HG03520 (cell line): ENCODE measurements around the gene LAP3.
A peak's percentile ranks its signal among the peaks of the same experiment; 100 is the strongest.

Experiments used
- ATAC-seq: cut with Tn5 transposase; IDR thresholded peaks from one replicate; pipeline ENCODE4 v1.9.1; 2021; ENCODE audit warnings: mild to moderate bottlenecking, moderate library complexity; ENCODE audit not compliant: unreplicated experiment

The LAP3 gene

DNA sequence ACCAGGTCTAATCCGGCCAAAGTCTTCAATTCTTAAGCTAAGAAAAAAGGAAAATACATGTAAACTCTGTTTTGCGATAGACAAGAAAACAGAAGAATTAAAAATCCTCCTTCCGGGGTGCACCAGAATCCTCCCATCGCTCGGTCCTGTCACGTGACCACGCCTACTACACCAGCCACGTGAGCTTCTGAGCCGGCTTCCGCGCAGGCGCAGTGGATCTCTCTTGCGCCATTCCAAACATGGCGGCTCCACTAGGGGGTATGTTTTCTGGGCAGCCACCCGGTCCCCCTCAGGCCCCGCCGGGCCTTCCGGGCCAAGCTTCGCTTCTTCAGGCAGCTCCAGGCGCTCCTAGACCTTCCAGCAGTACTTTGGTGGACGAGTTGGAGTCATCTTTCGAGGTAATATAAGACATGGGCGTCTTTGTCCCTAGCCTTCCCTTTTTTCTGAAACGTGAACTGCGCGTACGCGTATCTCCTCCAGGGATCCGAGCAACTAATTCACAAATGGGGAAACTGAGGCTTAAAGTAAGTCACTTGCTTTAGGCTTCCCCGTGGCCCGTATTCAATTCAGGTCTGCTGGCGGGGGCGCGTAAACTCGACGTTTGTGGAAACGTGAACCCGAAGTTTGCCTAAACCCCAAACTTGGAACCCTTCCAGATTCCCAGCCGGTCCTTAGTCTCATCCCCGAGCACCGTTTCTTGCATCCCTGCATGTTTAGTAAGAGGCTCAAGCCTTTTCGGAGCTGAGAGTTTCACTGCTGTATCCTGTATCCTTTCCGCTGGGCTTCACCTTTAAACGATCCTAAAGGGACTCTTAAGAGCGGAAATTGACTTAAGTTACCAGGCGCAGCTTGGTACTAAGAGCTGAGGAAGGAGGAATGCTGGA, 37.7 kb downstream of the LAP3 start, which contains the start of gene MED28:
TSS of gene MED28 (plus strand) at position 226 of the 884 bp plus-strand sequence. CDS start at position 240, 14 bp downstream.
- peak; percentile 88 for ATAC-seq

DNA sequence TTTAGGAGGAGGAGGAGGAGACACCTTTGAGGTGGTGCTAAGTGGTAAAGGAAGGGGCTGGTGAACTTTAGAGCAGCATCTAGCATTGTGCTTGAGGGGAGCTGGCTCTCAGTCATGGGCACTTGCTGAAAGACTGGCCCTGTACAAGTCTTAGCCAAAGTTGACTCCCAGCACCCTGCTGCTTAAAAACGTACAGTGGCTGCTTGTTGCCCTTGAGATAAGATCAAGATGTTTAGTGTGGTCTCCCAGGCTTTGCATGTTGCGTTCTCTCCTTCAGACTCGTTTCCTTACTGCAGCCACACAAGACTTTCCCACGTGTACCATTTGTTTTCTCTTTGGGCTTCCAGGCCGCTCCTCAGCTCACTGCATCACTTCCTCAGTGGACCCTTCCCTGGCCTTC, 39.3 kb downstream of the LAP3 start:
- ATAC-seq, result no peak

DNA sequence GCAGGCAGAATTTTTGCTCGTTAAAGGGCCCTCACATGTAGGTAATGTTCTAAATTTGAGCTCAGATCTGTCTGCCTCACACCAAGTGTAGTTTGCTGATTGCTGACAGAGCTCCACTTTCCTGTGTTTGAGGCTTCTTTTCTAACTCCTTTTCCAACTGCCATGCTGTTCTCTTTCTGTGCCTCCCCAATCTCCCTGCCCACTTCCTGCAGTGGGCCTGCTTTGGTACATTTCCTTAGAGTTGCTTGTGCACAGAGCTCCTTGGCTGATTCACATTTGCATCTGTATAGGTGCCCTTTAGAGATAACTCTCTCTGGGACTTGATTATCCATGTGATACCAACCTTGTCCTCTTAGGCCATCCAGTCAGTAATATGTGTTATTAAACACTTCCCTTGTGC, 41.9 kb downstream of the LAP3 start:
- ATAC-seq, result no peak

DNA sequence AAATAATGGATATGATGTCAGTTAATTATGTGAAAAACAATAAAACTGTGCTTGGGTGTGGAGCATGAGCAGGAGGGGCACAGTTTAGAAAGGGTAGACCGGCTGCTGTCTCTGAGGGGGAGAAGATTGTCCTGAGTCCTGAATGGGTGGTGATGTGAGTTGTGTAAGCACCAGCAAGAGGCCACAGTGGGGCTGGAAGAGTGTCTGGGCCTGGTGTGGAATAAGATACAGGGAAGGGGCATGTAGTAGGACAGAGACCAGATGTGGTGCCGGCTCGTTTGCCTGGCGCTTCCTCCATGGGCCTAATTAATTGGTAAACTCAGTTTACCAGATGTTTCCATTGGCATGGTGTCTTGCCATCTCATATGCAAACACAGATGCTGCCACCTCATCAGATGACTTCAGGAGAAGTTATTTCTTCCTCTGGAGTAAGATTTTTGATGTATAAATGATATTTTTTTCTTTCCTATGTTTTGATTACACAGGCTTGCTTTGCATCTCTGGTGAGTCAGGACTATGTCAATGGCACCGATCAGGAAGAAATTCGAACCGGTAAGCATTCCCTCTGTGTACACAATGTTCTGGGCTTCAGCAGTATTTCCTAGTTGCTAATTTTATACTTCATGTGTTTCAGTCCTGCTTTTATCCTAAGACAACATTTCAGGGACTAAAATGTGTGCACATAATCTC, 42.6 kb downstream of the LAP3 start:
- ATAC-seq, result no peak

DNA sequence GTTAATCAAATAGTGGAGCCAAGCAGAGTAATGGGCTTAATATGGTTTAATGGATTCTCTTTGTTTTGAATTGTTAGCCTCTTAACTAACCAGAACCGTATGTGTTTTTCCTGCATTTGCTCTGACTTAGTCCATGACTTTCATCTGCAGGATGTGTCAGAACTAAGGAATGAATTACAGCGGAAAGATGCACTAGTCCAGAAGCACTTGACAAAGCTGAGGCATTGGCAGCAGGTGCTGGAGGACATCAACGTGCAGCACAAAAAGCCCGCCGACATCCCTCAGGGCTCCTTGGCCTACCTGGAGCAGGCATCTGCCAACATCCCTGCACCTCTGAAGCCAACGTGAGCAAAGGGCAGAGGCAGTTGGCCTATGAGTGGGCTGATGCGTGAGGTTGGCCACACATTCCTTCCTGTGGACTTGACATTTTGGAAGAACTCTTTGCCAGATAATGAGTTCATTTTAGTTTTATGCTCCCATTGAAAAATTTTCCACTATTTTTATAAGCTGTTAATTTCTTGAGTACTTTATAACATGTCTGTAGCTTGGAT, 46.5 kb downstream of the LAP3 start:
- no peak for ATAC-seq

DNA sequence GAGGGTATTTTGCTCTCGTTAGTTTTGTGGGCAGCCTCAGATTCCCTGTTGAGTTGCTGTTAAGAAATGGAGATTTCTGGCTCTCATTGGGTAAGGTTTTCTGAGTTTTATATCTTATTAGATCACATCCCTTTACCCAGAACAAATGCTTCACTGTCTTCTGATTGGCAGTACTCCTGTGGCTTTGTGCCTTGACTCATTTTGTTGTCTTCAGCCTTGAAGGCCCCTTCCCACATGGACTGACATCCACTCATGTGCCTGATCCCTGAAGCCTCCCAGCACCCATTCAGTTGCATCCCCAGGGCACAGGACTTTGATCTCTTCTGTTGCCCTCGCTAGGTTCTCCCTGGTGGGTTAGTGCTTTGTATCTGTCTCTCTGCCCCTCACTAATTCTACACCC, 47.8 kb downstream of the LAP3 start:
- ATAC-seq, result no peak

DNA sequence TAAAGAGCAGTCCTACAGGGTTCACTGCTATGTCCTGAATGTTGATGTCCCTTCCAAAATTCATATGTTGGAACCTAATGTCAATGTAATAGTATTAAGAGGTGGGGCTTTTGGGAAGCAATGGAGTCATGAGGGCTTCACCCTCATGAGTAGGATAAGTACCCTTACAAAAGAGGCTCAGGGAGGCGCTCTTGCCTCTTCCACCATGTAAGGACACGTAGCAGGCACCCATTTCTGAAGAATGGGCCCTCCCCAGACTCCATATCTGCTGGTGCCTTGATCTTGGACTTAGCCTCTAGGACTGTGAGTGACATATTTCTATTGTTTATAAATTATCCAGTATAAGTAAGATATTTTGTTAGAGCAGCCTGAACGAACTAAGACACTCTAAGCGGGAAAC, 53.2 kb downstream of the LAP3 start:
- ATAC-seq, result no peak

DNA sequence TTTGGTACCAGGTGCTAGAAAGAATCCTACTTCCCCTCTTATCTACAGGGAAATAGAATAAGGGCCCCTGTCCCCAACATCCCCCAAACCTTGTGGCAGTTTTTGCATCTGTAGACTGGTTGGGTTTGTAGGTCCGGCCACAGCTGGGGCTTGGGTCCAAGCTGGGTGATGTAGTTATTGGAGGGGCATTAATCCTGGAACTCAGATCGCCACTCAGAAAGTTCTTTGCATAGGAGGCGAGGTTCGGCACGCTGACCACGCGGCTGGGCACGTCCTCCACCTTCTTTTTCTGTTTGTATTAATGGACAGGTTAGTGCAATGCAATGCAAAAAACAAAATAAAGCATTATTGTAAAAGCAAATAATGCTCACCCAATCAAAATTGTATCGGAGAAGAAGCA, 56.6 kb downstream of the LAP3 start:
- no peak for ATAC-seq

DNA sequence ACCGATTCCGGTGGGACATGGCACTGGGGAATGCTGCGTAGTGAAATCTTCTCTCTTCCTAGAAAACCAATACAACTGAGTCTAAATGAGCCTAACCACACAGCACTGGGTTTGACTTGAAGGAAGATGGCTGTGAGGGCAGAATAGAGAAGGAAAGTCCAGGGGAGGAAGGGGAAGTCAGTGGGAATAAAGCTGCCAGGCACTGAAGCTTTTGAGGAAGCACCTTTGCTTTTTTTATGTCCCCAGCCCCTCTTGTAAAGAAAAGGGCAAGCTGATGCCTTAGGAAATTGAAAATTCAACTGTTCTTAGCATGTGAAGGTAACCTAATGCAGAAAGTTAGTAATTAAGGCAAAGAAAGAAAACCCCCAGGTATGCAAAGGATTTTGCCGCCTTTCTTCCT, 58.1 kb downstream of the LAP3 start:
- ATAC-seq, result no peak

DNA sequence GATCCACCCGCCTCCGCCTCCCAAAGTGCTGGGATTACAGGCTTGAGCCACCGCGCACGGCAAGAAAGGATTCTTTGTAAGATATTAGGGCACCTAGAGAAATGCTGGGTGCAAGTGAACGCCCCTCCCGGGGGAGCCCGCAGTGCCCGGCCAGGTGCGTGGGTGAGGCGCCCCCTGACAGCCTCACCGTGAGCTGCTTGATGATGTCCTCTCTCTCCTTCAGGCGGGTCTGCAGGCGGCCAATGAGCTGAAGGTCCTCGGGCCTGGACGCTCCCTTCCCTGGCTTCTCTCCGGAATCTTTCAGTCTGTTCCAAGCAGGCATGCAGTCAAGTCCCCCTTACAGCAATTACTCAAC, 59.3 kb downstream of the LAP3 start:
- no peak for ATAC-seq

DNA sequence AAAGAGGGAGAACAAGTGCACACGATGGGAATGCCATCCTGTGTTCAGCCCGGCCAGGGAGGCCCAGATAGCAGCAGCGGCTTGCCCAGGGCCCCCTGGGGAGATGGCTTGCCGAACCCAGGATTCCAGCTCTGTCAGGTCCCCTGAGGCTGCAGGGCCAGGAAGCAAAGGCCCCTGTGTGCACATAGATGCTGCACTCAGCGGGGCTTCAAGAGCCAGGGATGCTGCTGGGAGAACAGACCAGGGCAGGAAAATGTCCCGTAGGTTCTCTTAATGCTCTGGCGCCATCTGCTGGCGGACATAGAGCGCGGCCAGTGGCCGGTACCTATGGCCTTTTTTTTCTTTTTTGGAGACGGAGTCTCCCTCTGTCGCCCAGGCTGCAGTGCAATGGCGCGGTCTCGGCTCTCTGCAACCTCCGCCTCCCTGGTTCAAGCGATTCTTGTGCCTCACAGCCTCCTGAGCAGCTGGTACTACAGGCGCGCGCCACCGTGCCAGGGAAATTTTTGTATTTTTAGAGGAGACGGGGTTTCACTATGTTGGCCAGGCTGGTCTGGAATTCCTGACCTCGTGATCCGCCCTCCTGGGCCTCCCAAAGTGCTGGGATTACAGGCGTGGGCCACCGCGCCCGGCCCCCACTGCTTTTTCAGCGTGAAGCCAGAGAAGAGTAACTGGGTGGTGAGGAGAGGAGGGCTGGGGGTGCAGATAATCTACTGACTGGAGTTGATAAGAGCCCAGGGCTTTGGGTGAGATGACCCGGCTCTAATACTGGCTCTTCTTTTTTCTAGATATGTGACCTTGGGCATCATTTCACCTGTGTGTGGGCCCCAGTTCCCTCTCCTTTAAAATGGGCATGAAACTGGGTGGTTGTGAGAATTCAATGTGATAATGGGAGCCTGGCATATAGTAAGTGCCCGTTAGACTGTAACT, 60.0 kb downstream of the LAP3 start:
- peak; percentile 95 for ATAC-seq

DNA sequence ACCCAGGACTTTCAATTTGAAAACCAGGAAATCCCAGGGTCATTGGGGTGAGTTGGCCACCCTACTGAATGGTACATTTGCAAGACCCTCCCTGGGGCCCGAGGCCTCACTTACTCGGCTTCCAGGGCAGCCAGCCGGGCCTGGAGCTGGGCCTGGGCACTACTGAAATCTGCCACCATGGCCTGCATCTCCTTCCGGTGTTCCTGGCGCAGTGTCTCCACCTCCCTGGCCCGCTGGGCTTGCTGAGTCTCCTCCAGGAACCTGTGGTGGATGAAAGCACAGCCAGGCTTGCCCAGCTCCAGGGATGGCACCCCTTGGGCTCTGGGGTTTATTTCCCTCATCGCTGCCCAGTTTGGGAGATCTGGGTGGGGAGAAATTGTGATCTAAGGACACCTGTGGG, 62.1 kb downstream of the LAP3 start:
- no peak for ATAC-seq

DNA sequence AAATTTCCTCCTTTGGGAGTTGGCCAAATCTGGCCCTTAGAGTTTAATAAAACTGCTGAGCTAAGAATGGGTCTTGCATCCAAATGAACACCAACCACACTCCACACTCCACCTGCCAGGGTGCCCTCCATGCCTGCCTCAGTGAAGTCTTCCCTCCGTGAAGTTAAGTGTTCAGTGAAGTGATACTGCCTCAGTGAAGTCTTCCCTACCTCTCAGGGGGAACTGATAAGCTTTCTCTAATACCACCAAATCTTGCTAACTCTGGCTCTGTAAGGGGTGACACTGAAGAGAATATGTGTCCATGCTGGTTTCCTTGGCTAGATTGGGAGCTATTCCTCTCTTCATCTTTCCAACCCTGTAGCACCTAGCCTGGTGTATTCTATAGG, 65.4 kb downstream of the LAP3 start:
- no peak for ATAC-seq

DNA sequence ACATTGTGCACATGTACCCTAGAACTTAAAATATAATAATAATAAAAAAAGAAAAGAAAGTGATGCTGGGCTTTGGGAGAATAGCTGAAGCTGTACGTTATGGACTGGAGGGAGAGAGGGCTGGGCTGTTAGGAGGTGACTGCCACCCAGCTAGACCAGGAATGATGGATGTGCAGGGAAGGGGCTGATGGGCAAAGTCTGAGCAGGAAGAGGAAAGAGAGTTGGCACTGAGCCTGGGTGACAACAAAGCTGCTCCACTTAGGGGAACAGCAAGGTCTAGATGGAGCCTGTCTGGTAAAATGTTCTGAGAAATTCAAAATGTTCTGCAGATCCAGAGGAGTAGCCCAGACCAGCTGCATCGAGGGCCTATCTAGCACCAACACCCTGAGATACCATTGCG, 69.7 kb downstream of the LAP3 start:
- ATAC-seq, result no peak

DNA sequence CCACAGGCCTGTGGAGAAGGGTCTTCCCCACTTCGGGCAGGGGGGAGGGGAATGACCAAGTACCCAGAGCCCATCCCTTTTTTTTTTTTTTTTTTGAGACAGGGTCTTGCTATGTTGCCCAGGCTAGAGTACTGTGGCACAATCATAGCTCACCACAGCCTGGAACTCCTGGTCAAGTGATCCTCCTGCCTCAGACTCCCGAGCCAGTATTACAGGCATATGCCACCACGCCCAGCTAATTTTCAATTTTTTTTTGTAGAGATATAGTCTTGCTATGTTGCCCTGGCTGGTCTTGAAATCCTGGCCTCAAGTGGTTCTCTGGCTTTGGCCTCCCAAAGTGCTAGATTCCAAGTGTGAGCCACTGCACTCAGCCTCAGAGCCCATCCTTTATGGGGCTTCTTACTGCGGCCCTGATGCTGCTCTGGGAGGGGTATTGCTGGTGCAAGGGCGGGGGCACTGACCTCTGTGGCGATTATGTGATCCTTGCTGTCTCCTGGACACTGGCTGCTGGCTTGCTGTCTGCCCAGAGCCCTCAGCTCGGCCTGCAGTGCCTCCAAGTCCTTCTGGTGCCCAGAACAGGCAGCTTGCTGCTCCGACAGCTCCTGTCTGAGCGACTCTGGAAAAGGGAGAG, 70.3 kb downstream of the LAP3 start:
- no peak for ATAC-seq

DNA sequence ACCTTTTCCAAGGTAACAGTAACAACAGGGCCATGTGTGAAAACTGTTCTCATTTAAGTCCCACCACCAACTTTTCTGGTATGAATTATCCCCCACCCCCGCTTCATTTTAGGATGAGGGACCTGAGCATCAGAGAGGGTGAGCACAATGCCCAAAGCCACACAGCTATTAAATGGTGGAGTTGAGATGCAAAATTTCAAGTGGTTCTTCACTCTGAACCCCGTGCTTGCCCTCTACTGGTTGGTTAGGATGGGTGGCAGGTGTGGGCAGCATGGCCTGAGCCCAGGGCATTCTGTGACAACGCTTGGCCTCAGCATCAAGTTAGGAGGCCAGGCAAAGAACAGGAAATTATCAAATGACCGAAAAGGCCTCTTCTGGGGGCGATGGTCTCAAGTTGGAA, 70.9 kb downstream of the LAP3 start:
- no peak for ATAC-seq

DNA sequence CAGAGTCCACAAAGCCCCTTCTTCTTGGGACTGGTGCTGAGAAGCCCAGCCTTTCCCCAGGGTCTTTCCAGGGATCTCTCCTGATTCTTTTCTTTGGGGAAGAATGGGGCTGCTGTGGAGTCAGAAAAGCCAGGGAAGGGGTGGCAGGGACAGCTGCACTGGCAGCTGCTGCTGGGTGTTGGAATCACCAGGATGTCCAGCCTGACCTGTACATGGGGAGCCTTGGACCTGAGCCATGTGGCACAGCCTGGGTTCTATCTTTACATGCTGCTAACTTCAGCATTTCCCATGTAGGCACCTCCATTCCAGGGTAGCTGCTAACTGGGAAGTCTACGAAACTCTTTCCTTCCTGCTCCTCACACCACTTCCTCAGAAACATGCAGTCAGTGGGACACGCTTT, 73.4 kb downstream of the LAP3 start:
- no peak for ATAC-seq

DNA sequence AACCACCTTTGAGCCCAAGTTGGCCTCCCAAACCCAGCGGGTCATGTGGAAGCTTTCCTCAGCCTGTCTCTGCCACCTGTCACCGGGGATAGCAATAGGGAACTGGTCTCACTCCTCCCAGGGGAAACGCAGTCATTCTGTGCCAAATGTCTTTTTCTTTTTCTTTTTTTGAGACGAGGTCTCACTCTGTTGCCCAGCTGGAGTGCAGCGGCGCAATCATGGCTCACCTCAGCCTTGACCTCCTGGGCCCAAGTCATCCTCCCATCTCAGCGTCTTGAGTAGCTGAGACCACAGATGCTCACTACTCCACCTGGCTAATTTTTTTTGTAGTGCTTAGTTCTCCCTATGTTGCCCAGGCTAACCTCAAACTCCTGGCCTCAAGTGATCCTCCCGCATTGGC, 77.7 kb downstream of the LAP3 start:
- ATAC-seq, result no peak

DNA sequence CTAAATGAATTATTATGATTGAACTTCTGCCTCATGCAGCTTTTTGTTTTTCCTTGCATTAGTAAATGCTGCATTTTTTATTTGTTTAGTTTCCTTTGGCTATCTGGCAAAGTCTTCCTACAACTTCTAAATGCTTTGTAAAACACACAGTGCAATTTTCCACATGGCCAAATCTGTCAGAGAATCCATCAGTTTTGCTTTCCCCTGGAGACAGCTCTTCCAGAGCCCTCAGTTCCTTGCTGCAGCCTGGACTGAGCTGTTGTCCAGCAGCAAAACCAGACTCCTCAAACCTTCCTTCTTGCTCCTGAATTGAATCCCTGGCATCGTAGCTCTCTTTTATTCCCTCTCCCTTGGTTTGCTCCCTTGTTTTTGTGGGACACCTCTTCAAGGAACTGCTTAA, 80.1 kb downstream of the LAP3 start:
- no peak for ATAC-seq
